ENCODE results near the gene GNB5. TPM values are rescaled to one million over a fixed set of nuclear protein-coding genes. Genes with fewer than 3 reads are reported as not detected.

The GNB5 gene
- total and polyA plus RNA-seq, 2 of the 13 experiments (the other 11 are each of a cell fraction or from before 2014, with no cell fraction given), result 13.7 to 14.4 TPM

DNA sequence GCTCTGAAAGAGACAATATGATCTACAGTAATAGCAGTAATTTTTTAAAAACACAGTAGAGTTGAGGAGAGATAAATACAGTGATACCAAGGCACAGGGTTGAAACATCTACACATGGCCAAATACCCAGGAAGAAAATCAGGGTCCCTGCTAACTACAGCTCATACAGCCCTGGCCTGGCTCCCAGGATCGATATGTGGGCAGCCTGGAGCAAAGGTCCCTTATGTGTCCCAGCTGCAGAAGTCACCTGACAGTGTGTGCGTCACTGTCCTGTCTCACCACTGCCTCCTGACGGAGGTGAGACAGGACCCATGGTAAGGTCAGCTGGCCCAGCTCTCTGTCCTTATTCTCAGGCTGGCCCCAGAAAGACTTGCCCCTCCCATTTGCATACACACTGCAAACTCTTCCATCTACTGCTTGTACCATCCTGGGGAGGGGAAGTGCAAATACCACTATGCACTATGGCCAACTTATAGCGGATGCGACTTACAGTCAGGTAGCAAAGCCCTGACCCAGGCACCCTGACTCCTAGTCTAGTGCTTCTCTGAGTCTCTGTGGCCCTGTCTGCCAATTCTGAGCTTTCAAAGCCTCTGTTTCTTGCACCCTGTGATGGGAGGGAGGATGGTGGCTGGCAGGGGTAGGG, 56.6 kb downstream of the GNB5 start (continued):
- TF ChIP-seq, protein P1, sequence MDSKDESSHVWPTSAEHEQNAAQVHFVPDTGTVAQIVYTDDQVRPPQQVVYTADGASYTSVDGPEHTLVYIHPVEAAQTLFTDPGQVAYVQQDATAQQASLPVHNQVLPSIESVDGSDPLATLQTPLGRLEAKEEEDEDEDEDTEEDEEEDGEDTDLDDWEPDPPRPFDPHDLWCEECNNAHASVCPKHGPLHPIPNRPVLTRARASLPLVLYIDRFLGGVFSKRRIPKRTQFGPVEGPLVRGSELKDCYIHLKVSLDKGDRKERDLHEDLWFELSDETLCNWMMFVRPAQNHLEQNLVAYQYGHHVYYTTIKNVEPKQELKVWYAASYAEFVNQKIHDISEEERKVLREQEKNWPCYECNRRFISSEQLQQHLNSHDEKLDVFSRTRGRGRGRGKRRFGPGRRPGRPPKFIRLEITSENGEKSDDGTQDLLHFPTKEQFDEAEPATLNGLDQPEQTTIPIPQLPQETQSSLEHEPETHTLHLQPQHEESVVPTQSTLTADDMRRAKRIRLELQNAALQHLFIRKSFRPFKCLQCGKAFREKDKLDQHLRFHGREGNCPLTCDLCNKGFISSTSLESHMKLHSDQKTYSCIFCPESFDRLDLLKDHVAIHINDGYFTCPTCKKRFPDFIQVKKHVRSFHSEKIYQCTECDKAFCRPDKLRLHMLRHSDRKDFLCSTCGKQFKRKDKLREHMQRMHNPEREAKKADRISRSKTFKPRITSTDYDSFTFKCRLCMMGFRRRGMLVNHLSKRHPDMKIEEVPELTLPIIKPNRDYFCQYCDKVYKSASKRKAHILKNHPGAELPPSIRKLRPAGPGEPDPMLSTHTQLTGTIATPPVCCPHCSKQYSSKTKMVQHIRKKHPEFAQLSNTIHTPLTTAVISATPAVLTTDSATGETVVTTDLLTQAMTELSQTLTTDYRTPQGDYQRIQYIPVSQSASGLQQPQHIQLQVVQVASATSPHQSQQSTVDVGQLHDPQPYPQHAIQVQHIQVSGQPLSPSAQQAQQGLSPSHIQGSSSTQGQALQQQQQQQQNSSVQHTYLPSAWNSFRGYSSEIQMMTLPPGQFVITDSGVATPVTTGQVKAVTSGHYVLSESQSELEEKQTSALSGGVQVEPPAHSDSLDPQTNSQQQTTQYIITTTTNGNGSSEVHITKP (CRISPR knock-in tag; IDR thresholded peaks at IDR 0.05; ENCODE audit: low read depth), result peak; percentile 77; the same call in 1 of the 2 replicates
- TF ChIP-seq, protein P2, sequence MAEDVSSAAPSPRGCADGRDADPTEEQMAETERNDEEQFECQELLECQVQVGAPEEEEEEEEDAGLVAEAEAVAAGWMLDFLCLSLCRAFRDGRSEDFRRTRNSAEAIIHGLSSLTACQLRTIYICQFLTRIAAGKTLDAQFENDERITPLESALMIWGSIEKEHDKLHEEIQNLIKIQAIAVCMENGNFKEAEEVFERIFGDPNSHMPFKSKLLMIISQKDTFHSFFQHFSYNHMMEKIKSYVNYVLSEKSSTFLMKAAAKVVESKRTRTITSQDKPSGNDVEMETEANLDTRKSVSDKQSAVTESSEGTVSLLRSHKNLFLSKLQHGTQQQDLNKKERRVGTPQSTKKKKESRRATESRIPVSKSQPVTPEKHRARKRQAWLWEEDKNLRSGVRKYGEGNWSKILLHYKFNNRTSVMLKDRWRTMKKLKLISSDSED (CRISPR knock-in tag; IDR thresholded peaks at IDR 0.05), result no peak
- TF ChIP-seq TGIF2 (CRISPR knock-in tag; IDR thresholded peaks at IDR 0.05) (peak; percentile 84; the same call in 1 of the 2 replicates), ARID2 (CRISPR knock-in tag; IDR thresholded peaks at IDR 0.05; ENCODE audit: borderline replicate concordance) (no peak), ZNF276 (CRISPR knock-in tag; IDR thresholded peaks at IDR 0.05; ENCODE audit: low read depth) (no peak), KDM2A (CRISPR knock-in tag; IDR thresholded peaks at IDR 0.05; ENCODE audit: borderline replicate concordance, low read depth) (peak; percentile 68; the same call in 1 of the 2 replicates), ZNF737 (CRISPR knock-in tag; IDR thresholded peaks at IDR 0.05; ENCODE audit: borderline replicate concordance) (no peak), SP1 (IDR thresholded peaks at IDR 0.05) (no peak), SP1 (CRISPR knock-in tag; IDR thresholded peaks at IDR 0.05) (peak; percentile 87), ZNF776 (CRISPR knock-in tag; IDR thresholded peaks at IDR 0.05) (no peak), ZNF280B (CRISPR knock-in tag; IDR thresholded peaks at IDR 0.05; ENCODE audit: borderline replicate concordance) (no peak), HNRNPUL1 (IDR thresholded peaks at IDR 0.05; ENCODE audit: low read depth, low read length) (no peak), ZNF782 (CRISPR knock-in tag; IDR thresholded peaks at IDR 0.05; ENCODE audit: borderline replicate concordance) (0 out of 2 replicates have a peak, but pooled peaks have one; percentile 58), ZNF33B (CRISPR knock-in tag; IDR thresholded peaks at IDR 0.05) (no peak), ZNF709 (CRISPR knock-in tag; IDR thresholded peaks at IDR 0.05) (no peak), RCOR2 (CRISPR knock-in tag; IDR thresholded peaks at IDR 0.05) (peak; percentile 80), THAP11 (CRISPR knock-in tag; IDR thresholded peaks at IDR 0.05) (peak; percentile 75), HNRNPL (IDR thresholded peaks at IDR 0.05; ENCODE audit: low read depth, low read length) (no peak)
- TF ChIP-seq, protein P3, sequence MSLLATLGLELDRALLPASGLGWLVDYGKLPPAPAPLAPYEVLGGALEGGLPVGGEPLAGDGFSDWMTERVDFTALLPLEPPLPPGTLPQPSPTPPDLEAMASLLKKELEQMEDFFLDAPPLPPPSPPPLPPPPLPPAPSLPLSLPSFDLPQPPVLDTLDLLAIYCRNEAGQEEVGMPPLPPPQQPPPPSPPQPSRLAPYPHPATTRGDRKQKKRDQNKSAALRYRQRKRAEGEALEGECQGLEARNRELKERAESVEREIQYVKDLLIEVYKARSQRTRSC (CRISPR knock-in tag; IDR thresholded peaks at IDR 0.05; ENCODE audit: low read depth), result no peak

Data from HepG2 (cell line).